ENCODE measurements around the gene NUP42. TPM values are rescaled to one million over a fixed set of nuclear protein-coding genes. Genes with fewer than 3 reads are reported as not detected.

Gene NUP42
- total and polyA plus RNA-seq, 10 of the 15 experiments (the other 5 are each of a cell fraction or from before 2014, with no cell fraction given), result 48.6 to 124 (median 74.3) TPM

DNA sequence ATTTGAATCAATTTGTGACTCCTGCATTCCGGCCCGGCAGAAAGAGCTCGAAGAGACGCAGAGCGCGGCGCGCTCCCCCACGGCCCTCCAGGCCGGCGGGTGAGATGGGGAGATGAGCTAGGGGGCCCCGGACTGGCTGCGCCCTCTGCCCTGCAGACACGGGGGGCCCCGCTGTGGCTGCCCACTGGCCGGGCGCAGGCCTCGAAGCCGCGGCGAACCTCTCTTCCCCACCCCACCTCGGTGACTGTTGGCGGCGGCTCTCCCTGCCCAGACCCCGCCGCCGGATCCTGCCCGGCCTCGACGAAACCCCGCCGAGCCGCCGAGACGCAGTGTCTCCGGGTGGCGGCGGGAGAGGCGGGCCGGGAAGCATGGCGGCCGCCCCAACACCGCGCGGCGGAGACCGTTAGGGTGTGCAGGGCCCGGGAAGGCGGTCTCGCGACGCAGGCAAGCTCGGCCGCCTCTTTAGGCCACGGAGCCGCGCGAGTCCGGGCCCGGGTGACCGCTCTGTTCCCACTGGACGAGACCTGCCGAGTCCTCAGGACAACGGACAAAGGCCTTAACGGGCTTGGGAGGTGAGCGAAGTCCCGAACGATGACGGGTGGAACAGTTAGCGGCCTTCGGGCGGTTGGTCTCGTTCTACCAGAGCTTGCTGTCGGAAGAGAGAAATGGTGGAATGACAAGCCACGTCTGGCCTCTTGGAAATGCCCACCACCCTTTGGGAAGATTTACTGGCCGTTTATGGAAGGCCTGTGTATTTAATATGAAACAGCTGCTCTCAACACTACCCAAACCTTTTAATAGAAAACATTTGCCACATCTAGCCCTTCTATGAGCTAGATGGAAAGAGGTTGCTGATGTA is 24.3 kb downstream of the NUP42 start:
- DNase-seq (ENCODE audit: low read depth, low spot score), result no peak
- TF ChIP-seq YY1 (IDR thresholded peaks at IDR 0.05; ENCODE audit: low read depth, low read length), result peak; percentile 62; the same call in 1 of the 2 replicates
- TF ChIP-seq NRF1 (conservative IDR thresholded peaks at IDR 0.05; ENCODE audit: low read depth, low read length), result no peak
- peak; percentile 46; the same call in 1 of the 2 replicates for TF ChIP-seq POLR2A (IDR thresholded peaks at IDR 0.05; ENCODE audit: low read depth, low read length)
- ChIA-PET CTCF (no interaction called here), RAD21 (ENCODE audit: unreplicated experiment) (interaction anchor here (0.8 kb wide), 1 partner anchor 37 kb away, joined by 3 read pairs; no protein-coding TSS in a partner anchor), SMC1A (ENCODE audit: uncharacterized antibody, unreplicated experiment) (interaction anchor here (1.2 kb wide), 1 partner anchor 16 kb away, joined by 3 read pairs; no protein-coding TSS in a partner anchor), POLR2A (no interaction called here)
- Histone ChIP-seq H3K27me3 (replicated peaks in 1 of 2; ENCODE audit: control insufficient read depth in 2 of 2, insufficient read depth in 2 of 2, low read length in 1 of 2) (no peaks in the 10 kb centered on the region), H3K36me3 (ENCODE audit: control insufficient read depth in 2 of 2, insufficient read depth in 2 of 2, low read length in 1 of 2) (peaks cover 0 to 10% of the 10 kb centered on the region in 2 experiments; a peak in 2 of 4 replicates), H4K20me1 (ENCODE audit: control insufficient read depth, insufficient read depth) (no peaks in the 10 kb centered on the region), H3K9me3 (replicated peaks; ENCODE audit: control insufficient read depth, insufficient read depth, low read length) (no peaks in the 10 kb centered on the region; the same call in 2 of the 3 replicates), H3K4me1 (ENCODE audit: control insufficient read depth, insufficient read depth, low read length) (no peaks in the 10 kb centered on the region), H3K4me3 (no peak overlapping the region), H3K4me2 (ENCODE audit: control insufficient read depth, insufficient read depth) (peak overlapping the region; percentile 33; the same call in 1 of the 2 replicates), H3K27ac (ENCODE audit: control insufficient read depth, insufficient read depth) (no peak overlapping the region), H3K79me2 (ENCODE audit: control insufficient read depth, insufficient read depth, low read length) (no peaks in the 10 kb centered on the region), H2AFZ (ENCODE audit: control insufficient read depth, low read depth, low read length) (peak overlapping the region; percentile 60), H3K9ac (ENCODE audit: control insufficient read depth, insufficient read depth, low read length) (no peak overlapping the region)
- BruUV-seq (replicated peaks), result no TSS peak
- in situ Hi-C loops (cut with MboI), result no loop called here
- ATAC-seq, result no peak
- FAIRE-seq, result no peak
- 96% methylated on average over 50 of the region's 76 CpGs for WGBS (ENCODE audit: insufficient coverage, insufficient replicate concordance, low lambda C conversion rate, missing lambda C conversion rate)
- intact Hi-C loops (cut with micrococcal nuclease; ENCODE audit: unreplicated experiment), result no loop called here

- POLR2A ChIA-PET, result no interaction called here
Measured at GRCh38 chr7:23207021-23207420, 25.2 kb downstream of the NUP42 start.

More at GRCh38 chr7:23207021-23207420, 25.2 kb downstream of the NUP42 start:
- no peak for ATAC-seq
- ChIA-PET RAD21 (ENCODE audit: unreplicated experiment) (interaction anchor here (0.8 kb wide), 1 partner anchor 36 kb away, joined by 3 read pairs; no protein-coding TSS in a partner anchor), SMC1A (ENCODE audit: uncharacterized antibody, unreplicated experiment) (interaction anchor here (1.2 kb wide), 1 partner anchor 17 kb away, joined by 3 read pairs; no protein-coding TSS in a partner anchor), CTCF (no interaction called here)
- in situ Hi-C loops (cut with MboI), result no loop called here
- Histone ChIP-seq H3K9me3 (replicated peaks; ENCODE audit: control insufficient read depth, insufficient read depth, low read length) (no peaks in the 10 kb centered on the region; the same call in 2 of the 3 replicates), H3K36me3 (ENCODE audit: control insufficient read depth in 2 of 2, insufficient read depth in 2 of 2, low read length in 1 of 2) (peaks cover 0 to 5% of the 10 kb centered on the region in 2 experiments; a peak in 1 of 4 replicates), H3K9ac (ENCODE audit: control insufficient read depth, insufficient read depth, low read length) (no peak overlapping the region), H3K27ac (ENCODE audit: control insufficient read depth, insufficient read depth) (no peak overlapping the region), H3K4me3 (no peak overlapping the region), H3K4me1 (ENCODE audit: control insufficient read depth, insufficient read depth, low read length) (no peaks in the 10 kb centered on the region), H3K4me2 (ENCODE audit: control insufficient read depth, insufficient read depth) (no peak overlapping the region), H3K79me2 (ENCODE audit: control insufficient read depth, insufficient read depth, low read length) (no peaks in the 10 kb centered on the region), H3K27me3 (replicated peaks in 1 of 2; ENCODE audit: control insufficient read depth in 2 of 2, insufficient read depth in 2 of 2, low read length in 1 of 2) (no peaks in the 10 kb centered on the region), H4K20me1 (ENCODE audit: control insufficient read depth, insufficient read depth) (no peaks in the 10 kb centered on the region), H2AFZ (ENCODE audit: control insufficient read depth, low read depth, low read length) (no peak overlapping the region)
- 100% methylated on average over 2 of the region's 2 CpGs for WGBS (ENCODE audit: insufficient coverage, insufficient replicate concordance, low lambda C conversion rate, missing lambda C conversion rate)
- no peak for TF ChIP-seq HDGF (IDR thresholded peaks at IDR 0.05)
- no peak for TF ChIP-seq SMAD1 (IDR thresholded peaks at IDR 0.05; ENCODE audit: low read depth, partially characterized antibody)
- no peak for TF ChIP-seq EED (IDR thresholded peaks at IDR 0.05; ENCODE audit: low read depth)
- TF ChIP-seq POU2F2 (IDR thresholded peaks at IDR 0.05; ENCODE audit: borderline replicate concordance, low read depth, low read length), result no peak
- no peak for TF ChIP-seq RBBP5 (conservative IDR thresholded peaks at IDR 0.05)
- no peak for TF ChIP-seq HDAC2 (IDR thresholded peaks at IDR 0.05)
- no peak for TF ChIP-seq MYC (IDR thresholded peaks at IDR 0.05; ENCODE audit: insufficient read depth, insufficient read length, insufficient replicate concordance, low read length, severe bottlenecking)
- TF ChIP-seq PML (IDR thresholded peaks at IDR 0.05; ENCODE audit: low read length), result no peak
- TF ChIP-seq, protein P1, sequence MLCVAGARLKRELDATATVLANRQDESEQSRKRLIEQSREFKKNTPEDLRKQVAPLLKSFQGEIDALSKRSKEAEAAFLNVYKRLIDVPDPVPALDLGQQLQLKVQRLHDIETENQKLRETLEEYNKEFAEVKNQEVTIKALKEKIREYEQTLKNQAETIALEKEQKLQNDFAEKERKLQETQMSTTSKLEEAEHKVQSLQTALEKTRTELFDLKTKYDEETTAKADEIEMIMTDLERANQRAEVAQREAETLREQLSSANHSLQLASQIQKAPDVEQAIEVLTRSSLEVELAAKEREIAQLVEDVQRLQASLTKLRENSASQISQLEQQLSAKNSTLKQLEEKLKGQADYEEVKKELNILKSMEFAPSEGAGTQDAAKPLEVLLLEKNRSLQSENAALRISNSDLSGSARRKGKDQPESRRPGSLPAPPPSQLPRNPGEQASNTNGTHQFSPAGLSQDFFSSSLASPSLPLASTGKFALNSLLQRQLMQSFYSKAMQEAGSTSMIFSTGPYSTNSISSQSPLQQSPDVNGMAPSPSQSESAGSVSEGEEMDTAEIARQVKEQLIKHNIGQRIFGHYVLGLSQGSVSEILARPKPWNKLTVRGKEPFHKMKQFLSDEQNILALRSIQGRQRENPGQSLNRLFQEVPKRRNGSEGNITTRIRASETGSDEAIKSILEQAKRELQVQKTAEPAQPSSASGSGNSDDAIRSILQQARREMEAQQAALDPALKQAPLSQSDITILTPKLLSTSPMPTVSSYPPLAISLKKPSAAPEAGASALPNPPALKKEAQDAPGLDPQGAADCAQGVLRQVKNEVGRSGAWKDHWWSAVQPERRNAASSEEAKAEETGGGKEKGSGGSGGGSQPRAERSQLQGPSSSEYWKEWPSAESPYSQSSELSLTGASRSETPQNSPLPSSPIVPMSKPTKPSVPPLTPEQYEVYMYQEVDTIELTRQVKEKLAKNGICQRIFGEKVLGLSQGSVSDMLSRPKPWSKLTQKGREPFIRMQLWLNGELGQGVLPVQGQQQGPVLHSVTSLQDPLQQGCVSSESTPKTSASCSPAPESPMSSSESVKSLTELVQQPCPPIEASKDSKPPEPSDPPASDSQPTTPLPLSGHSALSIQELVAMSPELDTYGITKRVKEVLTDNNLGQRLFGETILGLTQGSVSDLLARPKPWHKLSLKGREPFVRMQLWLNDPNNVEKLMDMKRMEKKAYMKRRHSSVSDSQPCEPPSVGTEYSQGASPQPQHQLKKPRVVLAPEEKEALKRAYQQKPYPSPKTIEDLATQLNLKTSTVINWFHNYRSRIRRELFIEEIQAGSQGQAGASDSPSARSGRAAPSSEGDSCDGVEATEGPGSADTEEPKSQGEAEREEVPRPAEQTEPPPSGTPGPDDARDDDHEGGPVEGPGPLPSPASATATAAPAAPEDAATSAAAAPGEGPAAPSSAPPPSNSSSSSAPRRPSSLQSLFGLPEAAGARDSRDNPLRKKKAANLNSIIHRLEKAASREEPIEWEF (IDR thresholded peaks at IDR 0.05; ENCODE audit: insufficient replicate concordance, low read depth, low read length), result no peak
- FAIRE-seq, result no peak
- DNase-seq (ENCODE audit: low read depth, low spot score), result no peak
- intact Hi-C loops (cut with micrococcal nuclease; ENCODE audit: unreplicated experiment), result no loop called here
- no TSS peak for BruUV-seq (replicated peaks)
